Fibroblast of skin of right quadriceps (primary cell): ENCODE measurements around the gene PMS2.
"Not testable (repeated sequence)": the region's sequence is repeated elsewhere in the genome, so short reads cannot be mapped to it uniquely, and the experiment has no call there.

Experiments
- DNase-seq: peaks from one replicate; pipeline ENCODE4 v3.0.0-alpha.2; 2013

PMS2 gene, protein sequence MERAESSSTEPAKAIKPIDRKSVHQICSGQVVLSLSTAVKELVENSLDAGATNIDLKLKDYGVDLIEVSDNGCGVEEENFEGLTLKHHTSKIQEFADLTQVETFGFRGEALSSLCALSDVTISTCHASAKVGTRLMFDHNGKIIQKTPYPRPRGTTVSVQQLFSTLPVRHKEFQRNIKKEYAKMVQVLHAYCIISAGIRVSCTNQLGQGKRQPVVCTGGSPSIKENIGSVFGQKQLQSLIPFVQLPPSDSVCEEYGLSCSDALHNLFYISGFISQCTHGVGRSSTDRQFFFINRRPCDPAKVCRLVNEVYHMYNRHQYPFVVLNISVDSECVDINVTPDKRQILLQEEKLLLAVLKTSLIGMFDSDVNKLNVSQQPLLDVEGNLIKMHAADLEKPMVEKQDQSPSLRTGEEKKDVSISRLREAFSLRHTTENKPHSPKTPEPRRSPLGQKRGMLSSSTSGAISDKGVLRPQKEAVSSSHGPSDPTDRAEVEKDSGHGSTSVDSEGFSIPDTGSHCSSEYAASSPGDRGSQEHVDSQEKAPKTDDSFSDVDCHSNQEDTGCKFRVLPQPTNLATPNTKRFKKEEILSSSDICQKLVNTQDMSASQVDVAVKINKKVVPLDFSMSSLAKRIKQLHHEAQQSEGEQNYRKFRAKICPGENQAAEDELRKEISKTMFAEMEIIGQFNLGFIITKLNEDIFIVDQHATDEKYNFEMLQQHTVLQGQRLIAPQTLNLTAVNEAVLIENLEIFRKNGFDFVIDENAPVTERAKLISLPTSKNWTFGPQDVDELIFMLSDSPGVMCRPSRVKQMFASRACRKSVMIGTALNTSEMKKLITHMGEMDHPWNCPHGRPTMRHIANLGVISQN

GRCh38 chr7:6008668-6009611 is at the start of gene PMS2, which contains the start of gene AIMP2:
Gene PMS2 (minus strand): TSS chr7:6009049. CDS start chr7:6009019, 30 bp downstream.
Gene AIMP2 (plus strand): TSS chr7:6009272. CDS start chr7:6009364, 92 bp downstream.
- peak; percentile 98 for DNase-seq

- no peak for DNase-seq
Observed at GRCh38 chr7:6057316-6058129, 48.7 kb upstream of the PMS2 start.

DNA sequence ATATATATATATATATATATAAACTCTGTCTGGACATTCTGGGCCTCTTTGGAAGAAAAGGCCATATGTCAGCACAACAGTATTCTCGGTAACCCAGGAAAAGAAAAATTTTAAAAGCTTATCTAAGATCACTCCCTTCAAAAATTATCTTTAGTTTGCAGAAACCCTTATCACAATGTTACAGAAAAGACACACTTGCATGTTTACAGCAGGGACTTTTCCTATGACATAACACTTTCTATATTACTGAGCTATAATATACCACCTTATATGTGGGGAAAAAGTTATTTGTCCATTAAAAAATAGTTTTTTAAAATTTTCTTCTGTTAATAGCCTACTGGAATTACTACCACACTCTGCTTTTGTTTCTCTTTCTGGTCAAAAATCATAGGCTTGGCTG is 47.8 kb upstream of the PMS2 start:
- DNase-seq: no peak

DNA sequence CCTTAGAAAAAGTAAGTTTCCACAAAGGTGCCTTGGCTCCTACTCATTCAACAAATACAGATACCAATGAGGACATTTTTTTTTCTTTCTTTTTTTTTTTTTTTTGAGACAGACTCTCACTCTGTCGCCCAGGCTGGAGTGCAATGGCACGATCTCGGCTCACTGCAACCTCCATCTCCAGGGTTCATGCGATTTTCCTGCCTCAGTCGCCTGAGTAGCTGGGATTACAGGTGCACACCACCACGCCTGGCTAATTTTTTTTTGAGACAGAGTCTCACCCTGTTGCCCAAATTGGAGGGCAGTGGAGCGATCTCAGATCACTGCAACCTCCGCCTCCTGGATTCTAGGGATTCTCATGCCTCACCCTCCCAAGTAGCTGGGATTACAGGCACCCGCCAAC is 42.3 kb upstream of the PMS2 start:
- DNase-seq: not testable (repeated sequence)

GRCh38 chr7:6049780-6050179 is 40.9 kb upstream of the PMS2 start:
- no peak for DNase-seq

DNA sequence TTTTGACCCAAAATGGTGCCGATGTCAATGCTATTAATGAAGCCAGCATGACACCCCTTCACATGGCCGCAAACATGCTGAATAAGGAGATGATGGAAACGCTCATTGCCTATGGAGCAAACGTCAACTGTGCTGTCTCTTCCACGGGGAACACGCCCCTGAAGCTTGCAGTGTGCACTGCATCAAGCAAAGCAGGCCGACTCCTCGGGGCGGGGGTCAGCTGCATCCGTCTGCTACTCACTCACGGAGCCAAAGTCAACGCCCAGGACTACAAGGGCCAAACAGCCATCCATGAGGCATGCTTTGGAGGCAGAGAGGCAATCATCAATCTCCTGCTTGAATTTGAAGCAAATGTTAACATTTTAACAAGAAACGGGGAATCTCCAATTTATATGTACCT is 26.8 kb upstream of the PMS2 start:
- DNase-seq: no peak

- no peak for DNase-seq
Observed at GRCh38 chr7:6035165-6035564, 26.3 kb upstream of the PMS2 start.

GRCh38 chr7:6032641-6033040 is 23.8 kb upstream of the PMS2 start:
- DNase-seq: no peak

GRCh38 chr7:6032167-6032566 is 23.3 kb upstream of the PMS2 start:
- DNase-seq: no peak

DNA sequence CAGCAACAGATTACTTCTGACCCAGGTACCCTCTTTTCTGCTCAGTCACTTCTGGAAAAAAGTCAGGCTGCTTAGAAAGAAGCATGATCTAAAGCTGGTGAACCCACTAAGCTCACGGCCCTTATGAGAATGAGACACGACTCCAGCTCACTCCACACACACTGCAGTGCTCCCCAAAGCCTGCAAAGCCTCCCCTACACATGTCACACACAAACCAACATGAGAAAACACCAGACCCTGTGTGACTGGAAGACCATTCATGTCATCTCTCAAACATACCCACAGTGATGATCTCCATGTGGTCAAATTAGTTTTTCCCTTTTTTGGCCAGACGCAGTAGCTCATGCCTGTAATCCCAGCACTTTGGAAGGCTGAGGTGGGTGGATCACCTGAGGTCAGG is 22.7 kb upstream of the PMS2 start:
- DNase-seq: no peak

DNA sequence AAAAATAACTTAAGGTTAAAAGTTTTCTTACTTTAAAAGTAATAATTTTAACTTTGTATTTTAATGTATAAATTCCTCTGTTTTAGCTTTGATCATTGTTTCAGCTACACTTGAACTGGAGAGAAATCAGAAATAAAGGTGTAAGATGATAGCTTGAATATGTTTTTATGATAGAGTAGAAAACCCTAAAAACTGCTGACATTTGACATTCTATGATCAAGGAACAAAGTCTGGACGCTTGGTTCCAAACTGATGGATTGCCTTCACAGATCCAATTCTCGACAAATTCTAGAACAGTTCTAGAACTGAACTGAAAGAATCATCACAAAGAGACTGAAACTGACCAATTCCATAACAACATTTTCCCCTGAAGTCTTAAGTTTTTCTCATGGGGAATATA is 22.1 kb upstream of the PMS2 start, which contains the start of gene ANKRD61:
Gene ANKRD61 (plus strand): TSS at position 389 of the 400 bp plus-strand sequence. CDS start 0 bp downstream, at position 389.
- no peak for DNase-seq

DNA sequence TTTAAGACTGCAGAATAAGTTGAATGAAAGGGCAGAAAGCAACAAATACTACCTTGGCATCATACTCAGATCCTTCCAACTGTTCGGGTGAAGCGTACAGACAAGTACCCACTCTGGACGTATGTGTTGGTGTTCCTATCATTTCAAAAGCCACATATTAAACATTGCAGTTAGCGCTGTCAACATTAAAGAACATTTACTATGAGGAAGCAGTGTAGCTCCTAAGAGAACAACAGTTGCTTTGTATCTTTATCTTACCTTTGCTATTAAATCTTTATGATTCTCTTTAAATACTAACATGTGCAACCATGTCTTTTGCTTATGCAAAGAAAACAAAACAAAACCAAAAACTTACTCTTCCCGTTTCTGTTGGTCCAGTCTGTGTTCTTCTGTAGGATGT is 19.7 kb upstream of the PMS2 start:
- no peak for DNase-seq

DNA sequence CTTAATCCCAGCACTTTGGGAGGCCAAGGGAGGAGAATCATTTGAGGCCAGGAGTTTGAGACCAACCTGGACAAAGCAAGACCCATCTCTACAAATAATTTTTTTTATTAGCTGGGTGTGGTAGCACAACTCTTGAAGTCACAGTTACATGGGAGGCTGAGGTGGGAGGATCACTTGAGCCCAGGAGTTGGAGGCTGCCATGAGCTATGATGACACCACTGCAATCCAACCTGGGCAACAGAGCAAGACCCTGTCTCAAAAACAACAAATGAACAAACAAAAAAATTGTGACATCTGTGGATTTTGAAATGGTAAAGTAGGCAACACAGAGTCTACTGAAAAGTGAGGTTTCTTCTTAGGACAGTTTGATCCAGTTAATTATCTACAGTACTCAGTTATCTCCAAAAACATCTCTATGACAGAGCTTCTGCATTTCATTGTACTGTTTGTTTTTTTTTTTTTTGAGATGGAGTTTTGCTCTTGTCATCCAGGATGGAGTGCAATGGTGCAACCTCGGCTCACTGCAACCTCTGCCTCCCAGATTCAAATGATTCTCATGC is 19.0 kb upstream of the PMS2 start:
- no peak for DNase-seq

- no peak for DNase-seq
Observed at GRCh38 chr7:6026820-6027311, 18.0 kb upstream of the PMS2 start.

DNA sequence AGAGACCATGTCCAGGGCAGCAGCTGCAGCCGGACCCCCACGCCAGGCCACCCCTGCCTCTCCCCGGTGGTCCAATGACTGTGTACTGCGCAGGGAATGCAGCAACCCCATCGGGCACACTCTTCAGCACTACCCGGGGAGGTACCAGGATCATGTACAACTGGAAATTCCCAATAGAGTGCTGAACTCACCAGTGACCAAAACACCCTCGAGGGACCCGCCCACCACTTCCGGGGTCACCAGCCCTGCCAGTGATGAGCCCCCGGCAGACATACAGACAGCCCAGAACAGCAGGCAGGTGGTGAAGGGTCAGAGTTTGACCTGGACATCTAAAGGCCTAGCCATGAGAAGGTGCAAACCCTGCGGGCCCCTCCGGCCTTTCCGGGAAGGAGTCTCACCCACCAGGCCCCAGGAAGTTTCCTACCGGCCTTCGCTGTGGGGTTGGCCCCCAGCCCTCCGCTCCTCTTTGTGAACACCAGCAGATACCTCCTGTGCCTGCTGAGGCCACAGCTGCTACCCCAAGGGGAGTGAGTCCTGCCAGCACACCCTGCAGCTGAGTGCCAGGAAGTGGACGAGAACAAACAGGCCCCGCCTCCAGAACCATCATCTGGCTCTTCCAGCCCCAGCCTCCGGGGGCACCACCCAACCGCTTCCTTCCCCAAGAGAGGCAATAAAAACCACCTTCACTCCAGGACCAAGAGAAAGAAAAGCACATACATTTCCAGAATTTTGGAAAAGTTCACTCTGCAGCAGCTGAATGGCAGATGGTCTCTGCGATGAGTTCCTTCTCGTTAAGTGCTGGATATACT is 17.4 kb upstream of the PMS2 start:
- DNase-seq: peak; percentile 6

- no peak for DNase-seq
Observed at GRCh38 chr7:6023974-6024435, 15.2 kb upstream of the PMS2 start.

DNA sequence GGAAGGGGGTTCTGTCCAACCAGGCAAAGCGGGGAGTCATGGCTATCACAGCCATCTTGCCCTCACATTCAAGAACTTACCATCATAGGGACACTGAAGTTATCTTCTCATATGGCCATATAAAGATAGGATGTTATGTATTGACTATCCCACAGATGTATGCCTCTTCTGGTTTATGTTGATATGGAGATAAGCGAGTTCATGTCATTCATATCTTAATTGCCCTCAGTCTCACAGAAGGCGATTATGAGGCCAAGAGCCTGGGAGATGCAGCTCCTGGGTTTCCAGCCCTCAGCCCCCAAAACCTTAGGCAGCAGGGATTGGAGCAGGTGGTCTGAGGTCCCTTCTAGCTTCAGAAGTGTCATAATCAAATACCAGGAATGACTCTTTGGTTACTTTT is 13.9 kb upstream of the PMS2 start:
- no peak for DNase-seq

- DNase-seq: no peak
Observed at GRCh38 chr7:6020371-6021286, 11.8 kb upstream of the PMS2 start.

- no peak for DNase-seq
Observed at GRCh38 chr7:6016653-6016966, 7.8 kb upstream of the PMS2 start.
